22Rv1 (cell line): ENCODE data around the gene RWDD3.

Source experiments
- CTCF ChIP-seq: fragments of 450-650 bp; IDR thresholded peaks from 2 replicates; pipeline ENCODE4 v1.5.1; 2017; ENCODE audit warnings: mild to moderate bottlenecking
- ZFX ChIP-seq: fragments of 450-650 bp; IDR thresholded peaks from 2 replicates; pipeline ENCODE4 v1.6.1; 2017; ENCODE audit warnings: antibody characterized with exemption, borderline replicate concordance

DNA sequence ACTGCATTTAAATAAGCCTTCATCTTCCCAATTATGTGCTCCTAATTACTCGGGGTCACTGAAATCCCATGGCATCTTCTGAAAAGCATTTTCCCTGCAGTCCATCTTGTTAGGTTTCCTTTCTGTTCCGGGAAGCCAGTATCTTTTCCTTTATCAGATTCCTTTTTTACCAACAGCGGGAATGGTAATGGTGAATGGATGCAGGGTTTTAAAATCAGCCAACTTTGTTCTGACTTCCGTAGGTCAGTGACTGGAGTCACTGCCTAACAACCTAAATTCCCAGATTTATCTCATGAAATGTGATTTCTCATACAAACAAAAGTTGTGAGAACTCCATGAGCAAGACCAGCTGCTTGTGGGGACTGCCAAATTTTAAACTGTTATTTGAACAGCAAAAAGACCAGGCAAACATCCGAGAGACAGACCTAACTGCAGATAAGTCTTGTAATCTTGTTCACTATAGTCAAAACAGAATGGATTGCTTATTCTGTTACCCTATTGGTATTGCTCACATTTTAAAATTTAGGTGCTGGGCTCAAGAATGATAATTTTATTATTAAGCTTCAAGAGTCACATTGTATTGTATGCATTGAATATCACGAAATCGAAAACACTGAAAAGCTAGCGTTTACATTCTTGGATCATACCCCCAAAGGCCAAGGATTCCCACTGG, 1.2 kb upstream of the RWDD3 start:
- TF ChIP-seq CTCF (no peak), ZFX (no peak)
